Epithelial cell of esophagus (primary cell): ENCODE data around the gene MTCL1.
A peak's percentile ranks its signal among the peaks of the same experiment; 100 is the strongest.

Source experiments
- DNase-seq: peaks from one replicate; pipeline ENCODE4 v3.0.0; 2010; ENCODE audit warnings: low read depth
- H3K4me3 ChIP-seq: 2 replicates; pipeline ENCODE4 v1.5.1; 2011; ENCODE audit warnings: mild to moderate bottlenecking, low read length, control low read depth
- TF ChIP-seq, protein P1 (sequence below): IDR thresholded peaks from 2 replicates; pipeline ENCODE4 v1.5.1; 2011; ENCODE audit warnings: low read depth, mild to moderate bottlenecking, low read length, control low read depth, inconsistent platforms; ENCODE audit not compliant: insufficient read depth; ENCODE audit errors: missing control alignments

The MTCL1 gene

DNA sequence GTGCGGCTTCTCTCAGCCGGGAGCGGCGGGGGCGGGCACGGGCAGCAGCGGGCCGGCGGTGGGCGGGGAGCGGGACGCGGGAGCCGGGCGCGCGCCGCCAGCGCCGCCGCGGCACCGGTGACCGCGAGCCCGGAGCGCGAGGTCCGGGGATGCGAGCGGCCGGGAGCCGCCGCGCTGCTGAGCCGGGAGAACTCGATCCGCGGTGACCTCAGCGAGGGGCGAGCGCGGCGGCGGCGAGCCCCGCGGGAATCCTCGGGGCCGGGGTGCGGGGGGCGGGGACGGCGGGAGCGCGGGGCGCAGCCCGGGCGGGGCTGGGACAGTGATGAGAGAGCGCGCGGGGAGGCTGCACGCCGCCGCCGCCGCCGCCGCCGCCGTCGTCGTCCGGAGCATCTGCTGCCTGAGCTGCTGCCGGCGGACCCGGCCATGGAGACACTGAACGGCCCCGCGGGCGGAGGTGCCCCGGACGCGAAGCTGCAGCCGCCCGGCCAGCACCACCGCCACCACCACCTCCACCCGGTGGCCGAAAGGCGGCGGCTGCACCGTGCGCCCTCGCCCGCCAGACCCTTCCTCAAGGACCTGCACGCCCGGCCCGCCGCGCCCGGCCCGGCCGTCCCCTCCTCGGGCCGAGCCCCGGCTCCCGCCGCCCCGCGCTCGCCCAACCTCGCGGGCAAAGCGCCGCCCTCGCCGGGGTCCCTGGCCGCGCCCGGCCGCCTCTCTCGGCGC is at the start of gene MTCL1:
Gene MTCL1, plus strand, starts transcription at position 319 of the 723 bp plus-strand sequence. Its CDS starts 105 bp downstream, at position 424.
- H3K4me3 ChIP-seq, result peak within 1 kb of the TSS; percentile 65
- TF ChIP-seq, protein P1, sequence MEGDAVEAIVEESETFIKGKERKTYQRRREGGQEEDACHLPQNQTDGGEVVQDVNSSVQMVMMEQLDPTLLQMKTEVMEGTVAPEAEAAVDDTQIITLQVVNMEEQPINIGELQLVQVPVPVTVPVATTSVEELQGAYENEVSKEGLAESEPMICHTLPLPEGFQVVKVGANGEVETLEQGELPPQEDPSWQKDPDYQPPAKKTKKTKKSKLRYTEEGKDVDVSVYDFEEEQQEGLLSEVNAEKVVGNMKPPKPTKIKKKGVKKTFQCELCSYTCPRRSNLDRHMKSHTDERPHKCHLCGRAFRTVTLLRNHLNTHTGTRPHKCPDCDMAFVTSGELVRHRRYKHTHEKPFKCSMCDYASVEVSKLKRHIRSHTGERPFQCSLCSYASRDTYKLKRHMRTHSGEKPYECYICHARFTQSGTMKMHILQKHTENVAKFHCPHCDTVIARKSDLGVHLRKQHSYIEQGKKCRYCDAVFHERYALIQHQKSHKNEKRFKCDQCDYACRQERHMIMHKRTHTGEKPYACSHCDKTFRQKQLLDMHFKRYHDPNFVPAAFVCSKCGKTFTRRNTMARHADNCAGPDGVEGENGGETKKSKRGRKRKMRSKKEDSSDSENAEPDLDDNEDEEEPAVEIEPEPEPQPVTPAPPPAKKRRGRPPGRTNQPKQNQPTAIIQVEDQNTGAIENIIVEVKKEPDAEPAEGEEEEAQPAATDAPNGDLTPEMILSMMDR, result no peak
- peak; percentile 73 for DNase-seq

DNA sequence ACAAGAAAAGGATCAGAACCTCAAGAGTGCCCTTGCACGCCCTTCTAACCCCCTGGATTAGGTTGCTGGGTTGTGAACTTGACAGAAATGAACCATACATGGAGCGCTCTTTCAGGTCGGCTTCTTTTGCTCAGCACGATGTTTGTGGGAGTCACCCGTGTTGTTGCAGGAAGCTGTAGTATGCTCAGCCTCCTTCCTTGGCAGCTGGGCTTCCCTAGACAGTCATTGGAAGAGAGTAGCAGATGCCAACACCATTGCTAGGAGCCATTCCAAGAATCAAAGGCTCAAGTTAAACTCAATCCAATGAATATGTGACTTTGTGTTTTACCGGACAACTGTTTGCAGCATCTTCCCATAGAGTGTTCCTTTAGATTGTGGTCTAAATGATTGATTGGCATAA is 49.1 kb upstream of the MTCL1 start:
- no peak overlapping the region for H3K4me3 ChIP-seq
- TF ChIP-seq, protein P1, result no peak
- no peak for DNase-seq

GRCh38 chr18:8657050-8657820 is 48.1 kb upstream of the MTCL1 start:
- H3K4me3 ChIP-seq, result no peak overlapping the region
- TF ChIP-seq, protein P1, result no peak
- no peak for DNase-seq

DNA sequence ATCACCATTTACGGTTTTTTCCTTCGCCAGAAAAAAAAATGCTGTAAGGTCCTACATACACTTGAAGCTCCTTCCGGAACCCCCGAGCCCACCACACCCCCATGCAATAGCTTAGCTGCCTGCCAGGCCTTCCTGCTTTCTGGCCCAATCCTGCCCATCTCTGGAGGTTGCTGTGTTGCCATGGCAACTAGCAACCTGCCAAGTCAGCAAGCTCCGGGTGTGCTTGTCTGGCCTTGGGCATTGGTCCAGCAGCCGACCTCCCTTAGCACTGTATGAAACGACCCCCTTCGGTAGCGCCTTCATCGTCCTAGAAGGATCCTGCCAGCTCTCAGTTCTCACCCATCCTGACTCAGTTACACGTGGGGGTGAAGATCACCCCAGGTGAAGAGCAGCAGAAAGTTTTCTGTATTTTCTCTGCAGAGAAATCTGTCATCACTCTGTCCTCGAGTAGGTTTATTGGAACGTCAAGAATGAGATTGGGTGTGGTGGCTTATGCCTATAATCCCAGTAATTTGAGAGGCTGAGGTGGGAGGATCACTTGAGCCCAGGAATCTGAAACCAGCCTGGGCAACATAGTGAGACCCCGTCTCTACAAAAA is 47.4 kb upstream of the MTCL1 start:
- DNase-seq, result peak; percentile 76
- no peak overlapping the region for H3K4me3 ChIP-seq
- TF ChIP-seq, protein P1, result no peak

GRCh38 chr18:8658858-8659485 is 46.4 kb upstream of the MTCL1 start:
- TF ChIP-seq, protein P1, result no peak
- DNase-seq, result no peak
- H3K4me3 ChIP-seq, result no peak overlapping the region

- no peak for DNase-seq
- no peak overlapping the region for H3K4me3 ChIP-seq
- TF ChIP-seq, protein P1, result no peak
Measured at GRCh38 chr18:8659609-8660242, 45.6 kb upstream of the MTCL1 start.
